ENCODE data around the gene ATP11A.

ATP11A gene

GRCh38 chr13:112825071-112825470, 135.2 kb downstream of the ATP11A start:
- Histone ChIP-seq H3K79me2 (no peaks in the 10 kb centered on the region), H3K27ac (no peak overlapping the region), H3K36me3 (ENCODE audit: control insufficient read depth, insufficient read depth, low read length) (no peaks in the 10 kb centered on the region), H3K4me1 (no peaks in the 10 kb centered on the region), H3K9me3 (ENCODE audit: control insufficient read depth, low read length) (no peaks in the 10 kb centered on the region), H3K4me3 (ENCODE audit: low read depth, low read length) (no peak overlapping the region), H3K27me3 (ENCODE audit: control insufficient read depth, insufficient read depth, low read length) (no peaks in the 10 kb centered on the region), H3K9ac (no peak overlapping the region), H3K4me2 (ENCODE audit: low read length) (no peak overlapping the region), H2AFZ (no peak overlapping the region)
- TF ChIP-seq, protein P1, sequence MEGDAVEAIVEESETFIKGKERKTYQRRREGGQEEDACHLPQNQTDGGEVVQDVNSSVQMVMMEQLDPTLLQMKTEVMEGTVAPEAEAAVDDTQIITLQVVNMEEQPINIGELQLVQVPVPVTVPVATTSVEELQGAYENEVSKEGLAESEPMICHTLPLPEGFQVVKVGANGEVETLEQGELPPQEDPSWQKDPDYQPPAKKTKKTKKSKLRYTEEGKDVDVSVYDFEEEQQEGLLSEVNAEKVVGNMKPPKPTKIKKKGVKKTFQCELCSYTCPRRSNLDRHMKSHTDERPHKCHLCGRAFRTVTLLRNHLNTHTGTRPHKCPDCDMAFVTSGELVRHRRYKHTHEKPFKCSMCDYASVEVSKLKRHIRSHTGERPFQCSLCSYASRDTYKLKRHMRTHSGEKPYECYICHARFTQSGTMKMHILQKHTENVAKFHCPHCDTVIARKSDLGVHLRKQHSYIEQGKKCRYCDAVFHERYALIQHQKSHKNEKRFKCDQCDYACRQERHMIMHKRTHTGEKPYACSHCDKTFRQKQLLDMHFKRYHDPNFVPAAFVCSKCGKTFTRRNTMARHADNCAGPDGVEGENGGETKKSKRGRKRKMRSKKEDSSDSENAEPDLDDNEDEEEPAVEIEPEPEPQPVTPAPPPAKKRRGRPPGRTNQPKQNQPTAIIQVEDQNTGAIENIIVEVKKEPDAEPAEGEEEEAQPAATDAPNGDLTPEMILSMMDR (IDR thresholded peaks at IDR 0.05) = no peak

- H3K27me3 ChIP-seq (ENCODE audit: control insufficient read depth, insufficient read depth, low read length) = no peaks in the 10 kb centered on the region
- H3K4me1 ChIP-seq = no peaks in the 10 kb centered on the region
- no peak overlapping the region for H2AFZ ChIP-seq
- no peak overlapping the region for H3K4me2 ChIP-seq (ENCODE audit: low read length)
- H3K36me3 ChIP-seq (ENCODE audit: control insufficient read depth, insufficient read depth, low read length) = no peaks in the 10 kb centered on the region
- H3K27ac ChIP-seq = no peak overlapping the region
- no peaks in the 10 kb centered on the region for H3K9me3 ChIP-seq (ENCODE audit: control insufficient read depth, low read length)
- TF ChIP-seq, protein P1 (IDR thresholded peaks at IDR 0.05) = no peak
- no peaks in the 10 kb centered on the region for H3K79me2 ChIP-seq
- no peak overlapping the region for H3K4me3 ChIP-seq (ENCODE audit: low read depth, low read length)
- no peak overlapping the region for H3K9ac ChIP-seq
Observed at GRCh38 chr13:112825875-112826274, 136.0 kb downstream of the ATP11A start.

DNA sequence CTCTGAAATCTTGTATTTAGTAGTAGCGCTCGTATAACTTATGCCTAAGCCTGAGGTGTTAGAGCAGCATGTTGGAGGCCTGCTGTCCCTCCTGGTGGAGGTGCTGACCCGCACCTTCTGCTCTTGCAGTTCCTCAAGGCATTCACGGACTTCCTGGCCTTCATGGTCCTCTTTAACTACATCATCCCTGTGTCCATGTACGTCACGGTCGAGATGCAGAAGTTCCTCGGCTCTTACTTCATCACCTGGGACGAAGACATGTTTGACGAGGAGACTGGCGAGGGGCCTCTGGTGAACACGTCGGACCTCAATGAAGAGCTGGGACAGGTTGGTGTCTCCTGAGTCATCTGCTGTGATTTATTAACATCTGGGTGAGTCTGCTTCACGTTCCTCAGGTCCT, 136.7 kb downstream of the ATP11A start:
- no peak overlapping the region for H3K9ac ChIP-seq
- no peak overlapping the region for H2AFZ ChIP-seq
- TF ChIP-seq, protein P1 (IDR thresholded peaks at IDR 0.05) = no peak
- no peaks in the 10 kb centered on the region for H3K79me2 ChIP-seq
- H3K4me3 ChIP-seq (ENCODE audit: low read depth, low read length) = no peak overlapping the region
- H3K4me1 ChIP-seq = no peaks in the 10 kb centered on the region
- no peak overlapping the region for H3K27ac ChIP-seq
- no peak overlapping the region for H3K4me2 ChIP-seq (ENCODE audit: low read length)
- no peaks in the 10 kb centered on the region for H3K27me3 ChIP-seq (ENCODE audit: control insufficient read depth, insufficient read depth, low read length)
- H3K9me3 ChIP-seq (ENCODE audit: control insufficient read depth, low read length) = no peaks in the 10 kb centered on the region
- H3K36me3 ChIP-seq (ENCODE audit: control insufficient read depth, insufficient read depth, low read length) = no peaks in the 10 kb centered on the region

GRCh38 chr13:112828082-112828699, 138.4 kb downstream of the ATP11A start:
- Histone ChIP-seq H3K27ac (no peak overlapping the region), H3K79me2 (no peaks in the 10 kb centered on the region), H3K9ac (no peak overlapping the region), H3K4me1 (no peaks in the 10 kb centered on the region), H3K36me3 (ENCODE audit: control insufficient read depth, insufficient read depth, low read length) (no peaks in the 10 kb centered on the region), H2AFZ (no peak overlapping the region), H3K27me3 (ENCODE audit: control insufficient read depth, insufficient read depth, low read length) (no peaks in the 10 kb centered on the region), H3K9me3 (ENCODE audit: control insufficient read depth, low read length) (no peaks in the 10 kb centered on the region), H3K4me2 (ENCODE audit: low read length) (no peak overlapping the region), H3K4me3 (ENCODE audit: low read depth, low read length) (no peak overlapping the region)
- TF ChIP-seq, protein P1 (IDR thresholded peaks at IDR 0.05) = no peak

DNA sequence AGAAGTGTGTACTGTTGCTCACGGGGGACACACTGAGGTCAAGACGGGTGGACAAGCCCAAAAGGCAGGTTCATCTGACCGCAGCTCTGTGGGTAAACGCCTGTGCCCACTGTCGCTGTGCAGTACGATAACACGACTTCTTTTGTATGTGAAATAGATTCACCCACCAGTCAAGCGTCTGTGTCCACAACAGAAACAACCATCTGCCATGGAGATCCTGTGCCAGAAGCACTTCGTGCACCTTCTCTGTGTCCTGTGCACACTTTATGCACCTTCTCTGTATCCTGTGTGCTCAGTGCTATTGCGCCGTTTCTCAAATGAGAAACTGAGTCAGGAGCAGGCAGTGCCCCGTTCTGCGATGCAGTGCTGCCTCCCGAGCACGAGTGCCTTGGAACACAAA, 138.9 kb downstream of the ATP11A start:
- Histone ChIP-seq H3K4me2 (ENCODE audit: low read length) (no peak overlapping the region), H3K27ac (no peak overlapping the region), H3K4me1 (no peaks in the 10 kb centered on the region), H3K9ac (no peak overlapping the region), H3K27me3 (ENCODE audit: control insufficient read depth, insufficient read depth, low read length) (no peaks in the 10 kb centered on the region), H3K36me3 (ENCODE audit: control insufficient read depth, insufficient read depth, low read length) (no peaks in the 10 kb centered on the region), H3K79me2 (no peaks in the 10 kb centered on the region), H3K4me3 (ENCODE audit: low read depth, low read length) (no peak overlapping the region), H2AFZ (no peak overlapping the region), H3K9me3 (ENCODE audit: control insufficient read depth, low read length) (no peaks in the 10 kb centered on the region)
- TF ChIP-seq, protein P1 (IDR thresholded peaks at IDR 0.05) = no peak

All from parathyroid adenoma (tissue), 2 donors.